NCI-H446 (cell line): ENCODE results near the gene TAC3.
"Not testable (repeated sequence)": the region's sequence is repeated elsewhere in the genome, so short reads cannot be mapped to it uniquely, and the experiment has no call there.

Source experiments
- DNase-seq, 2 experiments: peaks; one replicate each; lab custom pipeline; 2025; lab: John Stamatoyannopoulos, UW

TAC3 gene

GRCh38 chr12:57016348-57016747 lies at the start of gene TAC3:
Gene TAC3 (minus strand): TSS chr12:57016529. CDS start chr12:57015797, 732 bp downstream.
- no peak for DNase-seq

- no peak for DNase-seq
Measured at GRCh38 chr12:57063991-57064685, 47.8 kb upstream of the TAC3 start.

- DNase-seq, result no peak
Measured at GRCh38 chr12:57058454-57058853, 42.1 kb upstream of the TAC3 start.

GRCh38 chr12:57057067-57057751 lies 40.9 kb upstream of the TAC3 start:
- DNase-seq, result no peak

- no peak for DNase-seq
Measured at GRCh38 chr12:57055824-57056223, 39.5 kb upstream of the TAC3 start.

GRCh38 chr12:57053901-57054300 lies 37.6 kb upstream of the TAC3 start:
- not testable (repeated sequence) for DNase-seq

GRCh38 chr12:57053146-57053545 lies 36.8 kb upstream of the TAC3 start:
- DNase-seq, result not testable (repeated sequence)

GRCh38 chr12:57051011-57051410 lies 34.7 kb upstream of the TAC3 start:
- no peak for DNase-seq

- DNase-seq, result no peak
Measured at GRCh38 chr12:57049890-57050289, 33.6 kb upstream of the TAC3 start, which contains the start of gene MYO1A. Gene MYO1A (minus strand): TSS chr12:57050129. CDS start chr12:57048323, 1,806 bp downstream.

- DNase-seq, result no peak
Measured at GRCh38 chr12:57049119-57049446, 32.8 kb upstream of the TAC3 start.

- DNase-seq, result no peak
Measured at GRCh38 chr12:57048423-57049118, 32.2 kb upstream of the TAC3 start.

- no peak for DNase-seq
Measured at GRCh38 chr12:57047981-57048380, 31.7 kb upstream of the TAC3 start.

- no peak for DNase-seq
Measured at GRCh38 chr12:57046947-57047890, 30.9 kb upstream of the TAC3 start.

GRCh38 chr12:57046086-57046791 lies 29.9 kb upstream of the TAC3 start:
- no peak for DNase-seq

GRCh38 chr12:57044889-57045288 lies 28.6 kb upstream of the TAC3 start:
- no peak for DNase-seq

GRCh38 chr12:57044468-57044867 lies 28.1 kb upstream of the TAC3 start:
- DNase-seq, result no peak

- DNase-seq, result no peak
Measured at GRCh38 chr12:57042695-57043094, 26.4 kb upstream of the TAC3 start.

- DNase-seq, result no peak
Measured at GRCh38 chr12:57040750-57041149, 24.4 kb upstream of the TAC3 start.

GRCh38 chr12:57040211-57040610 lies 23.9 kb upstream of the TAC3 start:
- DNase-seq, result no peak

GRCh38 chr12:57039016-57039798 lies 22.9 kb upstream of the TAC3 start:
- no peak for DNase-seq
